Trophoblast cell (in vitro differentiated cells and primary cell): Measurements from ENCODE around the gene TRMT1.

Experiments used
- DNase-seq, 2 donors: peaks; one replicate each; pipeline ENCODE4 v3.0.0-alpha.2; 2016
- H2AFZ ChIP-seq: 2 replicates; pipeline ENCODE4 v1.6.1; 2013; ENCODE audit warnings: low read length, moderate library complexity, mild to moderate bottlenecking; ENCODE audit not compliant: insufficient read depth, poor library complexity
- H2AK5ac ChIP-seq: 2 replicates; pipeline ENCODE4 v1.6.1; 2013; ENCODE audit warnings: mild to moderate bottlenecking, low read length
- H2BK120ac ChIP-seq: 2 replicates; pipeline ENCODE4 v1.6.1; 2013; ENCODE audit warnings: low read length, mild to moderate bottlenecking, moderate library complexity; ENCODE audit not compliant: insufficient read depth, poor library complexity
- H2BK12ac ChIP-seq: 2 replicates; pipeline ENCODE4 v1.6.1; 2013; ENCODE audit warnings: mild to moderate bottlenecking, low read length, moderate library complexity
- H2BK5ac ChIP-seq: 2 replicates; pipeline ENCODE4 v1.6.1; 2013; ENCODE audit warnings: low read length, low read depth, moderate library complexity, mild to moderate bottlenecking; ENCODE audit not compliant: poor library complexity
- H3K14ac ChIP-seq: 2 replicates; pipeline ENCODE4 v1.6.1; 2013; ENCODE audit warnings: mild to moderate bottlenecking, low read length
- H3K18ac ChIP-seq: 2 replicates; pipeline ENCODE4 v1.6.1; 2013; ENCODE audit warnings: mild to moderate bottlenecking, low read length
- H3K23ac ChIP-seq: 2 replicates; pipeline ENCODE4 v1.6.1; 2013; ENCODE audit warnings: low read length
- H3K27ac ChIP-seq: 2 replicates; pipeline ENCODE4 v1.5.1; 2013; ENCODE audit warnings: low read depth, mild to moderate bottlenecking, inconsistent platforms, low read length, moderate library complexity
- H3K27me3 ChIP-seq: 2 replicates; pipeline ENCODE4 v1.6.1; 2013; ENCODE audit warnings: inconsistent platforms, mild to moderate bottlenecking, low read length, moderate library complexity; ENCODE audit not compliant: insufficient read depth
- H3K36me3 ChIP-seq, 2 experiments: 1 replicate in 1 of 2; 2 replicates in 1 of 2; pipeline ENCODE4 v1.6.1; 2013; ENCODE audit warnings: low read length in 2 of 2, mild to moderate bottlenecking in 2 of 2, moderate library complexity in 1 of 2; ENCODE audit not compliant: insufficient read depth in 2 of 2, control insufficient read depth in 1 of 2
- H3K4ac ChIP-seq: 2 replicates; pipeline ENCODE4 v1.6.1; 2013; ENCODE audit warnings: low read depth, mild to moderate bottlenecking, low read length, moderate library complexity
- H3K4me1 ChIP-seq, 2 experiments: 1 replicate in 1 of 2; 2 replicates in 1 of 2; pipeline ENCODE4 v1.6.1; 2013; ENCODE audit warnings: low read length in 2 of 2, mild to moderate bottlenecking in 2 of 2, moderate library complexity in 1 of 2; ENCODE audit not compliant: insufficient read depth in 2 of 2, control insufficient read depth in 1 of 2
- H3K4me2 ChIP-seq: 2 replicates; pipeline ENCODE4 v1.6.1; 2013; ENCODE audit warnings: inconsistent platforms, mild to moderate bottlenecking, low read length, moderate library complexity
- H3K4me3 ChIP-seq: 2 replicates; pipeline ENCODE4 v1.5.1; 2013; ENCODE audit warnings: mild to moderate bottlenecking, low read depth, low read length, inconsistent platforms
- H3K79me1 ChIP-seq: one replicate; pipeline ENCODE4 v1.6.1; 2013; ENCODE audit warnings: low read length
- H3K79me2 ChIP-seq: 2 replicates; pipeline ENCODE4 v1.6.1; 2013; ENCODE audit warnings: low read length, mild to moderate bottlenecking; ENCODE audit not compliant: control insufficient read depth, insufficient read depth, poor library complexity
- H3K9ac ChIP-seq: 2 replicates; pipeline ENCODE4 v1.6.1; 2013; ENCODE audit warnings: mild to moderate bottlenecking, low read length
- H3K9me3 ChIP-seq: 2 replicates; pipeline ENCODE4 v1.6.1; 2013; ENCODE audit warnings: low read depth, mild to moderate bottlenecking, control low read depth, inconsistent platforms, low read length; ENCODE audit not compliant: insufficient read depth
- H4K12ac ChIP-seq: 2 replicates; pipeline ENCODE4 v1.6.1; 2013; ENCODE audit warnings: low read depth, mild to moderate bottlenecking, low read length, moderate library complexity
- H4K8ac ChIP-seq: 2 replicates; pipeline ENCODE4 v1.6.1; 2013; ENCODE audit warnings: low read depth, mild to moderate bottlenecking, low read length, moderate library complexity
- H4K91ac ChIP-seq: one replicate; pipeline ENCODE4 v1.6.1; 2013; ENCODE audit warnings: low read depth, mild to moderate bottlenecking, low read length, moderate library complexity
- whole genome bisulfite sequencing: extraction: QIAGEN DNeasy Blood & Tissue Kit; methylation state at CpG from one replicate; pipeline ENCODE4 v1.1.7; 2013; ENCODE audit warnings: missing lambda C conversion rate; ENCODE audit not compliant: insufficient read length, insufficient coverage; ENCODE audit errors: extremely low coverage; 5-methylcytosine and 5-hydroxymethylcytosine counted together

Gene TRMT1

DNA sequence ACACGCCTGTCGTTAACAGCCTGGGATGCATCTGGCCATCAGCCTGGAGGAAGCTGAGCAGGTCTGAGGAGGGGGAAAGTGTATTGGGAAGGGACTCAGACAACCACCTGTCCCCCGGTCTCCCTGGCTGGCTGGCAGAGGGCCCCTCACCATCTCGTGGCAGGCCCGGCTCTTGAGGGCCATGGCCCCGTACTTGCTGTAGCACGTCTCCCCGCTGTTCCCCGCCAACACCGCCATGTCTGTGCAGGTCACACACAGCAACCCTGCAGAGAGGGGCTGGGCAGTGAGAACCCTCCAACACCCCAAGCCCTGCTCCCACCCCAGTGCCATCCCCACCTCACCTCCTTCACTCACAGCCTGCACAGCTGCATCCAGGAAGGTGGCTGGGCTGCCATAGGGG is 4.0 kb downstream of the TRMT1 start:
- no peak overlapping the region for H3K9ac ChIP-seq

DNA sequence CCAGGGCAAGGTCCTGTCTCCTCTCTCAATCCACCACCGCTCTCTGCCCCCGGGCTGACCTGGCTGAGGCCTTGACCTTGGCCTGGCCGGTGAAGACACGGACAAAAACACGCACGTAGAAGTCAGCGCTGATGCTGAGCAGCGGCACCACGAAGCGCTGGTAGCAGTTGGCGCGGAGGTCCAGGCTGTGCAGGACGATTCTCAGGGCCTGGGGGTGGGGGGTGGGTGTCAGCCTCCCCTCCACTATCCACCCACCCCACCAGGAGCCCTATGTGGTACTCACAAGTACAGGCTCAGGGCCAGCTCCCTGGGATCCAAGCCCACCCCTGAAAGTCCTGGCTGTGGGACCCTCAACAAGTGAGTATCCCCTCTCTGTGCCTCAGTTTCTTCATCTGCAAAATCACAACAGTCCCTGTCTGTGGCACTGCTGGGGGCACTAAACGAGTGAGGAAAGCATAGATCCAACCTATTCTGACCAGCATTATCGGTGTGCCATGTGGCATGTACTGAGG is 6.4 kb downstream of the TRMT1 start:
- Histone ChIP-seq H3K4me3 (no peak overlapping the region), H3K4ac (no peak overlapping the region), H3K9ac (no peak overlapping the region), H3K14ac (no peak overlapping the region), H3K79me1 (no peaks in the 10 kb centered on the region), H2BK12ac (no peak overlapping the region), H3K9me3 (no peaks in the 10 kb centered on the region), H3K18ac (no peak overlapping the region), H2AFZ (no peak overlapping the region), H3K27me3 (no peaks in the 10 kb centered on the region), H3K36me3 (peaks cover 27 to 29% of the 10 kb centered on the region in 2 experiments), H4K91ac (no peak overlapping the region), H2BK5ac (no peak overlapping the region), H3K4me2 (no peak overlapping the region), H3K27ac (no peak overlapping the region), H3K4me1 (no peaks in the 10 kb centered on the region), H3K23ac (no peak overlapping the region), H4K12ac (no peak overlapping the region), H4K8ac (no peak overlapping the region), H3K79me2 (no peaks in the 10 kb centered on the region), H2AK5ac (no peak overlapping the region), H2BK120ac (no peak overlapping the region)
- no CpG with 5 or more reads among the region's 15 CpGs for WGBS
- DNase-seq = no peak

More for the DNA sequence above, 4.0 kb downstream of the TRMT1 start:
- H2BK120ac ChIP-seq = no peak overlapping the region
- peaks cover 6 to 8% of the 10 kb centered on the region in 2 experiments for H3K4me1 ChIP-seq
- no peak overlapping the region for H2AFZ ChIP-seq
- no peak overlapping the region for H4K91ac ChIP-seq
- H3K23ac ChIP-seq = no peak overlapping the region
- peaks cover 22 to 24% of the 10 kb centered on the region in 2 experiments for H3K36me3 ChIP-seq
- no peaks in the 10 kb centered on the region for H3K79me2 ChIP-seq
- no peak overlapping the region for H3K14ac ChIP-seq
- WGBS = no CpG with 5 or more reads among the region's 10 CpGs
- no peak overlapping the region for H2AK5ac ChIP-seq
- no peak overlapping the region for H2BK12ac ChIP-seq
- no peak overlapping the region for H3K4me2 ChIP-seq
- no peak overlapping the region for H4K8ac ChIP-seq
- no peak overlapping the region for H3K4ac ChIP-seq
- no peak overlapping the region for H3K27ac ChIP-seq
- H3K4me3 ChIP-seq = no peak overlapping the region
- H3K9me3 ChIP-seq = no peaks in the 10 kb centered on the region
- DNase-seq = no peak
- H3K27me3 ChIP-seq = no peaks in the 10 kb centered on the region
- H3K18ac ChIP-seq = no peak overlapping the region
- H4K12ac ChIP-seq = no peak overlapping the region
- H2BK5ac ChIP-seq = no peak overlapping the region
- H3K79me1 ChIP-seq = peaks cover 4% of the 10 kb centered on the region

DNA sequence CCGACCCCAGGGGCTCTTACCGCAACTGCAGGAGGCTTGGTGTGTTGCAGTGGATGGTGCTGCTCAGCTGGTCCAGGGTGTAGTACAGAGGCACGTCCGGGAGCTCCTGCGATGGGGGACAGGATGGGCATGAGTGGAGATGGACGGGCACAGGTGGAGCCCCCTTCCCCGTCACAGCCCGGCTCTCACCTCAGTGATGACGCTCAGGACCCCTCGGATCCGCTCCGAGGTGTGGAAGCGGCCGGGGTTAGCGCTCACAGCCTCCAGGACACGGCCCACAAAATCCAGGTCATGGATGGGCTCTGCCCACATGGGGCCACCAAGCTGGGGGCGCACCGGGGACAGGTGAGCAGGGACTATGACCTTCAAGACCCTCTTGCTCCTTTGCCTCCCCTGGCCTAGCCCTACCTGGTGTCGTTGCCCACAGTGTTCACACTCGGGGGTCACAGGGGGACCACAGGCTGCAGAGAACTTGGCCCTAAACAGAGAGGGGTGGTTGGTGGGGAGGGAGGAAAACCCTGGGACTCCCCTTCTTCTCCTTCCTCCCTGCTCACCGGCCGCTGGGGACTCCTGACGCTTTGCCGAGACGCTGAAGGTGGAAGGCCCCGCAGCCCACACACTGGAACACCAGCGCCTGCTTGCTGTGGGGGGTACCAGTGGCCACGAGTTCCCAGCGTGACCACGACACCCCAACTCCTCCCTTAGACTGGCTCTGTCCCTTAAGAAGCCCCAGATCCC is 7.0 kb downstream of the TRMT1 start:
- Histone ChIP-seq H3K79me1 (no peaks in the 10 kb centered on the region), H3K9me3 (no peaks in the 10 kb centered on the region), H3K27ac (no peak overlapping the region), H3K27me3 (no peaks in the 10 kb centered on the region), H4K12ac (no peak overlapping the region), H4K8ac (no peak overlapping the region), H2AK5ac (no peak overlapping the region), H2BK5ac (no peak overlapping the region), H3K23ac (no peak overlapping the region), H2AFZ (no peak overlapping the region), H3K36me3 (peaks cover 24 to 29% of the 10 kb centered on the region in 2 experiments), H3K4ac (no peak overlapping the region), H3K79me2 (no peaks in the 10 kb centered on the region), H4K91ac (no peak overlapping the region), H3K4me3 (no peak overlapping the region), H3K9ac (no peak overlapping the region), H2BK120ac (no peak overlapping the region), H3K4me1 (no peaks in the 10 kb centered on the region), H3K18ac (no peak overlapping the region), H3K4me2 (no peak overlapping the region), H2BK12ac (no peak overlapping the region), H3K14ac (no peak overlapping the region)
- no CpG with 5 or more reads among the region's 30 CpGs for WGBS
- DNase-seq = no peak

DNA sequence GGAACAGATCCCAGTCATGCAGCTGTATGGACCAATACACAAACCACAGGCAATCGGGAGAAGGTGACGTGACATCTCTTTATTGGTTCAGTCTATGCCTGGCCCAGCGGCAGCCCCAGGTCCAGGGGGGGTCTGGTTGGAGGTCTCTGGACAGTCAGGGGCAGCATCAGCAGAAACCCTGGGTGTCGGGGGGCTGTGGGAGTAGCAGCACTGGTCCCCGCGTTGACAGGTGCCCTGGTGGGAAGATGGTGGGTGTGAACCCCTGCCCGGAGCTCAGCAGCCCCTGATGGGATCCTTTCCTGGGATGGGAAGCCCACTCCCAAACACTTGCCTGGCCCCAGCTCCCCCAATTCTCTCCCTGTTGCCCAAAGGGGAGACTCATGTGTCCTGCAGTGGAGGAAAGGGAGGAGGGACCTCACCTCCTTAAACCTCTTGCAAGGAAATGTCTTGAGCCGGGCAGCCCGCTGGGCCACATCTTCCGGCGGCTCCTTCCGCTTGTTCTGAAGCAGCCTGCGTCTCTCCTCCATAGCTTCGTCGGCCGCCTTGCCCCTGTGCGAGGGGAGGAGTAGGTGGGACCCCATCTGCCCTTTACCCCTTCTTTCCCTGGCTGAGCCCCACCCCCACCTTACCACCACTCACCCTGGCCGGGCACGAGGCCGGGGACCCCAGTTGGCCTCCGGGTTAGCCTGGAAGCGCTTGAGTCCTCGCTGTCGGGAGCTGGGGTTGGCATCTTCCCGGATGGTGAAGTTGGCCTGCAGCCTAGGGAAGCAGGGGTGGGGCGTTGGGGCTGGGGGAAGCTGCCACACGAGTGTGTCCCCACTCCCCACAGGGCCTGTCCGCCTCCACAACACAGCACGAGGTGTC is 11.5 kb downstream of the TRMT1 start:
- H4K91ac ChIP-seq = no peak overlapping the region
- no peak overlapping the region for H2BK5ac ChIP-seq
- no peak overlapping the region for H3K4ac ChIP-seq
- H2BK12ac ChIP-seq = no peak overlapping the region
- H2AFZ ChIP-seq = no peak overlapping the region
- no peak overlapping the region for H2AK5ac ChIP-seq
- no peak overlapping the region for H4K8ac ChIP-seq
- DNase-seq = no peak
- no peaks in the 10 kb centered on the region for H3K79me2 ChIP-seq
- no peak overlapping the region for H3K4me2 ChIP-seq
- H3K36me3 ChIP-seq = peaks cover 16 to 18% of the 10 kb centered on the region in 2 experiments
- no peak overlapping the region for H2BK120ac ChIP-seq
- H3K4me3 ChIP-seq = no peak overlapping the region
- WGBS = no CpG with 5 or more reads among the region's 29 CpGs
- H3K18ac ChIP-seq = no peak overlapping the region
- no peak overlapping the region for H3K23ac ChIP-seq
- H3K9me3 ChIP-seq = peaks cover 2% of the 10 kb centered on the region
- H3K14ac ChIP-seq = no peak overlapping the region
- H3K79me1 ChIP-seq = peaks cover 5% of the 10 kb centered on the region
- H4K12ac ChIP-seq = no peak overlapping the region
- H3K27me3 ChIP-seq = peaks cover 6% of the 10 kb centered on the region
- H3K4me1 ChIP-seq = peaks cover 6 to 7% of the 10 kb centered on the region in 2 experiments
- H3K27ac ChIP-seq = no peak overlapping the region
- no peak overlapping the region for H3K9ac ChIP-seq
